H1 (cell line): Measurements from ENCODE around the gene AGAP1. TPM values are rescaled to one million over a fixed set of nuclear protein-coding genes. Genes with fewer than 3 reads are reported as not detected.

Experiments used
- CTCF ChIA-PET: fragments of 300-600 bp; sonication (Branson Sonifier 250); formaldehyde crosslinking; loops from one replicate; lab custom pipeline; 2021; ENCODE audit not compliant: partially characterized antibody; lab: Charles Lee
- POLR2A ChIA-PET: fragments of 300-600 bp; sonication (Branson Sonifier 250); formaldehyde crosslinking; loops from one replicate; lab custom pipeline; 2021; ENCODE audit warnings: inconsistent platforms; ENCODE audit not compliant: partially characterized antibody; lab: Charles Lee
- DNase-seq, 2 experiments: peaks; one replicate each; pipeline versions ENCODE4 v3.0.0 to v3.0.0-alpha.2; 2010 to 2022; ENCODE audit warnings: low spot score in 2 of 2, low read depth in 1 of 2, mixed read lengths in 1 of 2
- FAIRE-seq: peaks from 2 replicates; lab custom pipeline; 2011; peaks lifted over from hg19 to GRCh38; lab: Jason Lieb, UNC
- H2AFZ ChIP-seq: 2 replicates; pipeline ENCODE4 v1.8.1; 2012; ENCODE audit warnings: low read length, inconsistent platforms
- H2AK5ac ChIP-seq: 2 replicates; pipeline ENCODE4 v1.6.1; 2013; ENCODE audit warnings: low read depth, low read length
- H2BK120ac ChIP-seq: replicated peaks from 2 replicates; pipeline ENCODE3; 2013; ENCODE audit warnings: low read depth, low read length, inconsistent platforms
- H2BK12ac ChIP-seq: 2 replicates; pipeline ENCODE4 v1.6.1; 2013; ENCODE audit warnings: low read depth, low read length
- H2BK15ac ChIP-seq: 2 replicates; pipeline ENCODE4 v1.6.1; 2013; ENCODE audit warnings: low read length
- H2BK20ac ChIP-seq: 2 replicates; pipeline ENCODE4 v1.6.1; 2013; ENCODE audit warnings: low read length
- H2BK5ac ChIP-seq: 2 replicates; pipeline ENCODE4 v1.6.1; 2013; ENCODE audit warnings: low read depth, low read length
- H3K14ac ChIP-seq: 2 replicates; pipeline ENCODE4 v1.6.1; 2013; ENCODE audit warnings: inconsistent platforms; ENCODE audit not compliant: insufficient read length
- H3K18ac ChIP-seq: 2 replicates; pipeline ENCODE4 v1.6.1; 2013; ENCODE audit warnings: low read length; ENCODE audit errors: extremely low read depth
- H3K23ac ChIP-seq: 2 replicates; pipeline ENCODE4 v1.6.1; 2013; ENCODE audit warnings: inconsistent platforms; ENCODE audit not compliant: insufficient read length
- H3K23me2 ChIP-seq: 2 replicates; pipeline ENCODE4 v1.6.1; 2013; ENCODE audit warnings: low read depth, low read length
- H3K27ac ChIP-seq: 2 replicates; pipeline ENCODE4 v1.6.1; 2011; ENCODE audit warnings: low read depth, low read length, inconsistent platforms
- H3K27me3 ChIP-seq, 4 experiments: replicated peaks in 1 of 4; 1 replicate in 1 of 4; 2 replicates in 3 of 4; pipeline versions ENCODE4 v1.6.1 to v1.8.1; 2011 to 2013; ENCODE audit warnings: low read length in 3 of 4, mild to moderate bottlenecking in 3 of 4, inconsistent platforms in 2 of 4, mixed read lengths in 2 of 4, moderate library complexity in 1 of 4; ENCODE audit not compliant: control insufficient read depth in 3 of 4, insufficient read depth in 3 of 4; ENCODE audit errors: extremely low read depth in 1 of 4
- H3K36me3 ChIP-seq, 4 experiments: 2 replicates each; pipeline versions ENCODE4 v1.6.1 to v1.8.1; 2011 to 2013; ENCODE audit warnings: mild to moderate bottlenecking in 4 of 4, low read length in 3 of 4, moderate library complexity in 2 of 4, control low read depth in 1 of 4, inconsistent platforms in 1 of 4; ENCODE audit not compliant: insufficient read depth in 4 of 4, control insufficient read depth in 2 of 4
- H3K4ac ChIP-seq: replicated peaks from 2 replicates; pipeline ENCODE3; 2013; ENCODE audit warnings: low read length, low read depth, mixed read lengths, inconsistent platforms; ENCODE audit not compliant: insufficient read length
- H3K4me1 ChIP-seq, 4 experiments: replicated peaks in 1 of 4; 1 replicate in 1 of 4; 2 replicates in 3 of 4; pipeline versions ENCODE4 v1.6.1 to v1.8.1; 2011 to 2013; ENCODE audit warnings: low read length in 3 of 4, inconsistent platforms in 2 of 4, mixed read lengths in 1 of 4; ENCODE audit not compliant: insufficient read depth in 4 of 4, control insufficient read depth in 3 of 4
- H3K4me2 ChIP-seq, 2 experiments: 2 replicates each; pipeline versions ENCODE4 v1.6.1 to v1.8.1; 2011 to 2013; ENCODE audit warnings: low read depth in 2 of 2, low read length in 2 of 2, control low read depth in 1 of 2, inconsistent platforms in 1 of 2, mild to moderate bottlenecking in 1 of 2; ENCODE audit not compliant: insufficient read depth in 1 of 2
- H3K4me3 ChIP-seq, 4 experiments: fragments of 200-600, 300-600 bp in 1 of 4; sonication (generic), shearing (Covaris generic), sonication (Bioruptor Twin) in 1 of 4; 2 replicates each; pipeline versions ENCODE4 v1.5.1 to v1.8.1; 2011 to 2016; ENCODE audit warnings: low read length in 4 of 4, low read depth in 3 of 4, control low read depth in 2 of 4, inconsistent platforms in 2 of 4, mild to moderate bottlenecking in 2 of 4, mixed read lengths in 1 of 4, moderate library complexity in 1 of 4; ENCODE audit not compliant: insufficient read depth in 2 of 4; ENCODE audit errors: extremely low read depth in 1 of 4
- H3K56ac ChIP-seq: replicated peaks from 2 replicates; pipeline ENCODE3; 2013; ENCODE audit warnings: low read depth, mild to moderate bottlenecking, mixed read lengths, low read length, inconsistent platforms; ENCODE audit not compliant: insufficient read length
- H3K79me1 ChIP-seq: 2 replicates; pipeline ENCODE4 v1.6.1; 2013; ENCODE audit warnings: low read depth, low read length, control low read depth
- H3K79me2 ChIP-seq, 2 experiments: 2 replicates each; pipeline versions ENCODE4 v1.6.1 to v1.8.1; 2012 to 2013; ENCODE audit warnings: low read length in 2 of 2, mild to moderate bottlenecking in 2 of 2, inconsistent platforms in 1 of 2; ENCODE audit not compliant: insufficient read depth in 2 of 2, control insufficient read depth in 1 of 2
- H3K9ac ChIP-seq, 4 experiments: replicated peaks in 1 of 4; 1 replicate in 1 of 4; 2 replicates in 3 of 4; pipeline versions ENCODE4 v1.6.1 to v1.8.1; 2011 to 2013; ENCODE audit warnings: low read depth in 3 of 4, low read length in 3 of 4, control low read depth in 2 of 4, mild to moderate bottlenecking in 2 of 4, moderate library complexity in 2 of 4, inconsistent platforms in 1 of 4; ENCODE audit errors: extremely low read depth in 1 of 4
- H3K9me3 ChIP-seq, 2 experiments: 2 replicates each; pipeline versions ENCODE4 v1.6.1 to v1.8.1; 2012 to 2013; ENCODE audit warnings: mild to moderate bottlenecking in 2 of 2, moderate library complexity in 2 of 2, control low read depth in 1 of 2, inconsistent platforms in 1 of 2, low read depth in 1 of 2, low read length in 1 of 2, mixed read lengths in 1 of 2; ENCODE audit not compliant: insufficient read depth in 2 of 2
- H4K20me1 ChIP-seq, 2 experiments: replicated peaks in 1 of 2; 2 replicates each; pipeline versions ENCODE3 to v1.8.1; 2011 to 2013; ENCODE audit warnings: inconsistent platforms in 2 of 2, low read length in 2 of 2, mild to moderate bottlenecking in 1 of 2; ENCODE audit not compliant: insufficient read depth in 2 of 2, control insufficient read depth in 1 of 2
- H4K5ac ChIP-seq: 2 replicates; pipeline ENCODE4 v1.6.1; 2013; ENCODE audit warnings: low read length, low read depth, mixed read lengths, inconsistent platforms; ENCODE audit not compliant: insufficient read length
- H4K8ac ChIP-seq: 2 replicates; pipeline ENCODE4 v1.8.0; 2013; ENCODE audit warnings: mild to moderate bottlenecking, moderate library complexity, low read length, inconsistent platforms; ENCODE audit not compliant: insufficient read depth; ENCODE audit errors: extremely low read depth
- H4K91ac ChIP-seq: replicated peaks from 2 replicates; pipeline ENCODE3; 2013; ENCODE audit warnings: low read length, mixed read lengths, inconsistent platforms; ENCODE audit not compliant: insufficient read length
- ATF3 ChIP-seq: IDR thresholded peaks from 2 replicates; pipeline ENCODE4 v1.6.1; 2011; ENCODE audit warnings: low read depth, mild to moderate bottlenecking, low read length; ENCODE audit not compliant: insufficient read depth
- BACH1 ChIP-seq: IDR thresholded peaks from 2 replicates; pipeline ENCODE4 v1.6.1; 2012; ENCODE audit warnings: low read length, improper control_type of control experiment
- BRCA1 ChIP-seq: IDR thresholded peaks from 2 replicates; pipeline ENCODE4 v1.6.1; 2012; ENCODE audit warnings: low read depth, low read length, improper control_type of control experiment
- CEBPB ChIP-seq: IDR thresholded peaks from 2 replicates; pipeline ENCODE4 v1.6.1; 2012; ENCODE audit warnings: low read depth, low read length
- CTCF ChIP-seq, 3 experiments: IDR thresholded peaks; 1 replicate in 2 of 3; 2 replicates in 1 of 3; pipeline versions ENCODE4 v1.5.1 to v1.6.1; 2011; ENCODE audit warnings: low read length in 3 of 3, mild to moderate bottlenecking in 3 of 3, inconsistent platforms in 2 of 3, low read depth in 1 of 3, moderate library complexity in 1 of 3; ENCODE audit not compliant: insufficient read depth in 1 of 3; ENCODE audit errors: control extremely low read depth in 1 of 3
- MAFK ChIP-seq: IDR thresholded peaks from 2 replicates; pipeline ENCODE4 v1.6.1; 2012; ENCODE audit warnings: low read depth, mild to moderate bottlenecking, improper control_type of control experiment, low read length
- POLR2A ChIP-seq, 2 experiments: IDR thresholded peaks; 1 replicate in 1 of 2; 2 replicates in 1 of 2; pipeline ENCODE4 v1.6.1; 2011; ENCODE audit warnings: low read depth in 2 of 2, low read length in 2 of 2, mild to moderate bottlenecking in 2 of 2; ENCODE audit errors: control extremely low read depth in 1 of 2
- SIX5 ChIP-seq: IDR thresholded peaks from 2 replicates; pipeline ENCODE4 v1.6.1; 2011; ENCODE audit warnings: mild to moderate bottlenecking, low read depth, low read length
- SUZ12 ChIP-seq: fragments of 200-600 bp; sonication (generic); IDR thresholded peaks from 2 replicates; pipeline ENCODE4 v1.6.1; 2012; ENCODE audit warnings: mild to moderate bottlenecking, inconsistent platforms, low read length, moderate library complexity, mixed read lengths
- TEAD4 ChIP-seq: IDR thresholded peaks from 2 replicates; pipeline ENCODE4 v1.6.1; 2012; ENCODE audit warnings: low read depth, low read length, inconsistent platforms, mixed read lengths
- WGBS, 2 experiments: shearing (Covaris generic) in 1 of 2; methylation state at CpG; one replicate each; pipeline versions ENCODE4 v1.1.6 to v1.1.7; 2013 to 2015; ENCODE audit warnings: low lambda C conversion rate in 2 of 2, mixed read lengths in 2 of 2, inconsistent platforms in 1 of 2, low coverage in 1 of 2, missing lambda C conversion rate in 1 of 2; ENCODE audit not compliant: insufficient replicate concordance in 2 of 2, insufficient coverage in 1 of 2, insufficient read length in 1 of 2; ENCODE audit errors: extremely low coverage in 1 of 2, missing lambda C conversion rate in 1 of 2; 5-methylcytosine and 5-hydroxymethylcytosine counted together
- polyA plus RNA-seq, 7 experiments: library from polyadenylated mRNA; depleted of rRNA in 3 of 7; stranded (reverse) in 5 of 7; unstranded in 2 of 7; fragments of >200 nt in 5 of 7; fragments of 200-250 nt in 2 of 7; gene quantifications; 1 replicate in 5 of 7; 2 replicates in 1 of 7; 4 replicates in 1 of 7; pipeline versions ENCODE4 v1.2.1 to v1.2.3, GENCODE V29; 2011 to 2013; ENCODE audit warnings: missing spikeins in 2 of 7, mixed read lengths in 2 of 7
- total RNA-seq: library from RNA; stranded (reverse); fragmentation: NEBNext Ultra II Directional; extraction: Animal tissue kit (Norgen Biotek cat#: 25700); gene quantifications from 2 replicates; pipeline ENCODE4 v1.2.1, GENCODE V29; 2021
- TF ChIP-seq, protein P1 (sequence below): IDR thresholded peaks from 2 replicates; pipeline ENCODE4 v1.6.1; 2012; ENCODE audit warnings: inconsistent platforms

Gene AGAP1
- total and polyA plus RNA-seq, 2 of the 8 experiments (the other 6 are each of a cell fraction or from before 2014, with no cell fraction given), result 18.1 to 39.4 TPM

DNA sequence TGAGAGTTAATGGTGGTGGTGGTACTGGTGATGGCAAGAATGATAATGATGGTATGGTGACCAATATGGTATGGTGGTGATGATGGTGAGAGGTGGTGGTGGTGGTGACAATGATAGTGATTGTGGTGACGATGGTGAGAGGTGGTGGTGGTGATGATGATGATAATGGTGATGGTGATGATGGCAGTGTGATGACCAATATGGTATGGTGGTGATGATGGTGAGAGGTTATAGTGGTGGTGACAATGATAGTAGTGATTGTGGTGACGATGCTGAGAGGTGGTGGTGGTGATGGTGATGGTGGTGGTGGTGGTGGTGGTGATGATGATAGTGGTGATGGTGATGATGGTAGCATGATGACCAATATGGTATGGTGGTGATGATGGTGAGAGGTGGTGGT lies 505.2 kb downstream of the AGAP1 start:
- Histone ChIP-seq H3K4ac (no peak overlapping the region), H2BK20ac (no peak overlapping the region), H4K8ac (no peak overlapping the region), H2BK120ac (no peak overlapping the region), H3K23ac (no peak overlapping the region), H2BK5ac (no peak overlapping the region), H3K27ac (no peak overlapping the region), H3K79me1 (peaks cover 4% of the 10 kb centered on the region; the same call in 1 of the 2 replicates), H4K20me1 (peaks cover 0 to 8% of the 10 kb centered on the region in 2 experiments), H2BK15ac (no peak overlapping the region), H2BK12ac (peak overlapping the region; percentile 79; the same call in 1 of the 2 replicates), H3K4me3 (no peak overlapping the region), H3K79me2 (peaks cover 0 to 3% of the 10 kb centered on the region in 2 experiments; a peak in 2 of 4 replicates), H3K23me2 (peaks cover 12% of the 10 kb centered on the region; the same call in 1 of the 2 replicates), H3K4me2 (no peak overlapping the region), H3K9me3 (no peaks in the 10 kb centered on the region), H2AK5ac (0 out of 2 replicates have a peak overlapping the region, but pooled peaks have one; percentile 53), H4K5ac (no peak overlapping the region), H3K27me3 (no peaks in the 10 kb centered on the region), H3K4me1 (peaks cover 0 to 7% (median 3%) of the 10 kb centered on the region in 4 experiments; a peak in 5 of 7 replicates), H3K18ac (no peak overlapping the region), H3K9ac (no peak overlapping the region), H3K36me3 (no peaks in the 10 kb centered on the region), H4K91ac (no peak overlapping the region), H3K56ac (peak overlapping the region; percentile 52), H2AFZ (no peak overlapping the region), H3K14ac (no peak overlapping the region)
- 89% methylated on average over 2 of the region's 2 CpGs; no CpG with 5 or more reads in 1 of the 2 experiments for WGBS, 2 experiments
- FAIRE-seq, result no peak
- CTCF ChIA-PET, result no interaction called here
- POLR2A ChIA-PET, result no interaction called here
- DNase-seq, result no peak
- TF ChIP-seq POLR2A (IDR thresholded peaks at IDR 0.05; ENCODE audit: control extremely low read depth in 1 of 2, low read depth in 2 of 2, low read length in 2 of 2), result no peak
- no peak for TF ChIP-seq CTCF (IDR thresholded peaks at IDR 0.05; ENCODE audit: control extremely low read depth in 1 of 3, insufficient read depth in 1 of 3, low read depth in 1 of 3, low read length in 3 of 3)
- TF ChIP-seq CEBPB, result no peak
- no peak for TF ChIP-seq BACH1
- TF ChIP-seq SUZ12, result no peak
- TF ChIP-seq MAFK, result no peak
- TF ChIP-seq TEAD4, result no peak
- TF ChIP-seq, protein P1, sequence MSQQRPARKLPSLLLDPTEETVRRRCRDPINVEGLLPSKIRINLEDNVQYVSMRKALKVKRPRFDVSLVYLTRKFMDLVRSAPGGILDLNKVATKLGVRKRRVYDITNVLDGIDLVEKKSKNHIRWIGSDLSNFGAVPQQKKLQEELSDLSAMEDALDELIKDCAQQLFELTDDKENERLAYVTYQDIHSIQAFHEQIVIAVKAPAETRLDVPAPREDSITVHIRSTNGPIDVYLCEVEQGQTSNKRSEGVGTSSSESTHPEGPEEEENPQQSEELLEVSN, result no peak
- no peak for TF ChIP-seq BRCA1
- TF ChIP-seq SIX5, result no peak
- TF ChIP-seq ATF3, result no peak
